Right atrium auricular region (tissue), 2 donors: ENCODE data around the gene ALDH9A1. TPM values are rescaled to one million over a fixed set of nuclear protein-coding genes. Genes with fewer than 3 reads are reported as not detected.
"Not testable (repeated sequence)": the region's sequence is repeated elsewhere in the genome, so short reads cannot be mapped to it uniquely, and the experiment has no call there.

Experiments
- DNase-seq: peaks from one replicate; pipeline ENCODE4 v3.0.0-alpha.2; 2019; ENCODE audit warnings: low spot score
- H3K27ac ChIP-seq, 2 donors: fragments of 200-600 bp; sonication (generic); 1 replicate in 1 of 2; 2 replicates in 1 of 2; pipeline ENCODE4 v1.5.1; 2016 to 2019
- H3K27me3 ChIP-seq, 2 donors: fragments of 200-600 bp; sonication (generic); one replicate each; pipeline versions ENCODE4 v1.5.1 to v1.6.0; 2017 to 2019
- H3K36me3 ChIP-seq: fragments of 200-600 bp; sonication (generic); one replicate; pipeline ENCODE4 v1.5.1; 2016
- H3K4me1 ChIP-seq, 2 donors: fragments of 200-600 bp; sonication (generic); one replicate each; pipeline versions ENCODE4 v1.5.1 to v1.6.0; 2017 to 2019
- H3K4me3 ChIP-seq, 2 donors: fragments of 200-600 bp; sonication (generic); 1 replicate in 1 of 2; 2 replicates in 1 of 2; pipeline ENCODE4 v1.5.1; 2017 to 2019; ENCODE audit warnings: mild to moderate bottlenecking in 1 of 2, moderate library complexity in 1 of 2
- H3K9me3 ChIP-seq, 2 donors: fragments of 200-600 bp; sonication (generic); one replicate each; pipeline ENCODE4 v1.5.1; 2019
- CTCF ChIP-seq, 2 donors: fragments of 200-600 bp; sonication (generic); IDR thresholded peaks; one replicate each; pipeline ENCODE4 v1.5.1; 2019; ENCODE audit warnings: antibody characterized with exemption in 2 of 2
- total RNA-seq, 2 donors: library from RNA; depleted of rRNA; stranded (reverse); fragments of >200 nt; gene quantifications; one replicate each; pipeline ENCODE4 v1.1.0, GENCODE V29; 2016

The ALDH9A1 gene
- total RNA-seq, 2 donors from 2014 or later: 55.0 to 66.2 TPM

GRCh38 chr1:165707984-165708706 is 9.8 kb upstream of the ALDH9A1 start:
- Histone ChIP-seq H3K4me3 (no peak overlapping the region), H3K36me3 (no peaks in the 10 kb centered on the region), H3K27ac (no peak overlapping the region), H3K9me3 (no peaks in the 10 kb centered on the region), H3K4me1 (no peaks in the 10 kb centered on the region), H3K27me3 (no peaks in the 10 kb centered on the region)
- no peak for DNase-seq
- TF ChIP-seq CTCF (IDR thresholded peaks at IDR 0.05): no peak

- Histone ChIP-seq H3K9me3 (no peaks in the 10 kb centered on the region), H3K4me3 (no peak overlapping the region), H3K4me1 (peaks cover 0 to 8% of the 10 kb centered on the region in 2 donors), H3K27me3 (no peaks in the 10 kb centered on the region), H3K27ac (no peak overlapping the region), H3K36me3 (no peaks in the 10 kb centered on the region)
- DNase-seq: no peak
- TF ChIP-seq CTCF (IDR thresholded peaks at IDR 0.05): no peak
These were observed 5.3 kb upstream of the ALDH9A1 start for GRCh38 chr1:165703648-165704047.

- H3K27me3 ChIP-seq, H3K36me3 ChIP-seq, H3K4me3 ChIP-seq, H3K9me3 ChIP-seq, DNase-seq, H3K27ac ChIP-seq: not testable (repeated sequence)
- peaks cover 0 to 18% of the 10 kb centered on the region in 2 donors for H3K4me1 ChIP-seq
These were observed 3.6 kb upstream of the ALDH9A1 start for GRCh38 chr1:165701922-165702321.

- H3K4me3 ChIP-seq: no peak overlapping the region
- no peaks in the 10 kb centered on the region for H3K36me3 ChIP-seq
- no peak overlapping the region for H3K27ac ChIP-seq
- no peak for DNase-seq
- no peak for TF ChIP-seq CTCF (IDR thresholded peaks at IDR 0.05)
- no peaks in the 10 kb centered on the region for H3K9me3 ChIP-seq
- H3K27me3 ChIP-seq: no peaks in the 10 kb centered on the region
- H3K4me1 ChIP-seq: peaks cover 0 to 32% of the 10 kb centered on the region in 2 donors
These were observed 1.2 kb upstream of the ALDH9A1 start for GRCh38 chr1:165699577-165699976.

GRCh38 chr1:165698761-165699052 is 345 bp upstream of the ALDH9A1 start:
- TF ChIP-seq CTCF (IDR thresholded peaks at IDR 0.05): no peak
- H3K27ac ChIP-seq: peak overlapping the region; percentile 95 to 97
- H3K9me3 ChIP-seq: no peaks in the 10 kb centered on the region
- no peaks in the 10 kb centered on the region for H3K36me3 ChIP-seq
- no peak for DNase-seq
- peaks cover 0 to 32% of the 10 kb centered on the region in 2 donors for H3K4me1 ChIP-seq
- peak overlapping the region; percentile 72 to 78 for H3K4me3 ChIP-seq
- no peaks in the 10 kb centered on the region for H3K27me3 ChIP-seq

GRCh38 chr1:165697491-165697880 is 876 bp downstream of the ALDH9A1 start:
- Histone ChIP-seq H3K9me3 (no peaks in the 10 kb centered on the region), H3K27me3 (no peaks in the 10 kb centered on the region), H3K4me3 (peak overlapping the region; percentile 72 to 78), H3K36me3 (no peaks in the 10 kb centered on the region), H3K4me1 (peaks cover 0 to 32% of the 10 kb centered on the region in 2 donors), H3K27ac (peak overlapping the region; percentile 95 to 97)
- no peak for DNase-seq
- TF ChIP-seq CTCF (IDR thresholded peaks at IDR 0.05): no peak
